ENCODE measurements around the gene RCBTB2.

The RCBTB2 gene

DNA sequence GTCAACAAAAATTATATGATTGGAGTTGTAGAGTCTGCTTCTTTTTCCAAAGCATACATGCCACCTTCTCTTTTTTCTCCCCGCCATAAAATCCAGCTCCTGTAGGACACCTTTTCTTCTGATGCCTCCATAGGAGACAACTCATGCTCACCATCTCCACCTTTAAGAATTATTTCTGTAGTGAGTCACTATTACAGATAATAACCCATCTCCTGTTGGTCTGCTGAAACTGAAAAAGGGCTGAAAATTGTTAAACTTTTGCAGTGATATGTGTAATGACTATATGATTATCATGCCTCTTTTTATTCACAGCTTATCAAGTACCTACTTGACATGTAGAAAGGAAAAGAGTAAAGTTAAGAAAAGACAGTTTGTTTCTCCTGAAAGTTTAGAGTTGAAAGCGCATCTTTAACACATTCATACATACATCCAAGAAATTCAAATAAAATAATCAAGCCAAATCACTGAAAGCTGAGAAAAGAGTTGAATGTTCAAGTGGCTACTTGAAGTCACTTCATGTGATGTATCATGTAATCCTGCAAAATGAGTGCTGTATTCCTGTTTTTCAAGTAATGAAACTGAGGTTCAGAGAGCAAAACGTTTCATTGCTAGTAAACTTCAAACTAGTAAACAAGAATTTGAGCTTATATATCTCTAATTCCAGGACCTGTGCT lies 84.5 kb downstream of the RCBTB2 start:
- DNase-seq (ENCODE audit: low spot score): no peak

DNA sequence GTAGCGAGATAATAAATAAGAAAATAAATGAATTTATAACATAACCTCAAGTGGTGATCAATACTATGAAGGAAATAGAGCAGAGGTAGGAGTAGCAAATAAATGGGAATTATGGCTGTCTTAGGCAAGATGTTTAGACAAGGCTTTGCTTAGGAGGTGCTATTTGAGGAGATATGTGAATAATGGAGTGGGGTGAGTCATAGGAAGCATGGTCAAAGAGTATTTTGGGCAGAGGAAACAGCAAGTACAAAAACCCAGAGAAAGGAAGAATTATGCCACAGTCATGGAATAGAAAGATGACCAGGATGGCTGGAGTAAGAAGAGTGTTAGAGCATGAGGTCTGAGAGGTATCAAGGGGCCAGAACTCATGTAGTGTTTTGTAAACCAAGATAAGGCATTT lies 86.4 kb downstream of the RCBTB2 start:
- no peak for DNase-seq (ENCODE audit: low spot score)

DNA sequence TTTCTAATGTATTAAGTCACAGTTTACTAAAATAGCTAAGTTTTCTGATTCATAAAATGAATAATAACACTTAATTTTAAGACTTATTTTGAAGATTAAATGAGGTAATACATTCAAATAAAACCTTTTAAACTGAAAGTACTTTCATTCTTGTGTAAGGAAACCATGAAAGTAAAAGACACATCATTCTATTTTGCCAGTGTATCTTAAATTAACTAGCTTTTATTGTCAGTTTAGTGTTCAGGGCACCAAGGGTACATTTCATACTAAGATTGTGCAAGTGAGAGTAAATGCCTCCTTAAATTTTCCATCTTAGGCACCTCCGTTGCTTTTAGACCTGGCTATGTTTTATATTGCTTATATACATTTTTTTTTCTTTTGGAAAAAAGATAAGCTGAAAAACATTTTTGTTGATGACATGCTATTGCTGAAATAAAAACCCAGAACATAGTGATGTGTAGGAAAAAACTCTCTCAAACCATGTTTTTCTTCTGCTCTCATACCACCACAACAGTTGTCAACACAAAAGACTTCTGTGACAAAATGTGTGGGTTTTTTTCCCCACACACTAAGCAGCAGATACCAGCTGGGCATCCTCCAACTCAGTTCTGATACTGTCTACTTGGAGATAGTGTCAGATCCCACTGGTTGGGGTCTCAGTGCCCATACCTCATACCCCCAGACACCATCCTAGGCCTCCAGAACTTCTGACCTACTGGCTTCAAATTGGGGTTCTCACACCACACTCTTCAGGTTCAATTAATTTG lies 89.3 kb downstream of the RCBTB2 start:
- no peak for DNase-seq (ENCODE audit: low spot score)

Data from iPS-NIHi11 (cell line).